ENCODE measurements around the gene DUOX1.

- no peak for TF ChIP-seq CTCF (IDR thresholded peaks at IDR 0.05; ENCODE audit: extremely low read depth in 1 of 2, insufficient read depth in 1 of 2, low read depth in 1 of 2, low read length in 2 of 2)
- no peak for TF ChIP-seq FOS (IDR thresholded peaks at IDR 0.05; ENCODE audit: borderline replicate concordance, insufficient read depth, low read length)
- TF ChIP-seq MYC (IDR thresholded peaks at IDR 0.05; ENCODE audit: low read depth, low read length): no peak
- TF ChIP-seq EZH2 (IDR thresholded peaks at IDR 0.05; ENCODE audit: borderline replicate concordance, low read depth, low read length, severe bottlenecking): no peak
- no peak for TF ChIP-seq GATA2 (IDR thresholded peaks at IDR 0.05; ENCODE audit: insufficient read depth, insufficient read length, low read depth, low read length)
These were observed 53.2 kb downstream of the DUOX1 start for GRCh38 chr15:45182996-45183395.
